Measurements from ENCODE around the gene CERS4. TPM values are rescaled to one million over a fixed set of nuclear protein-coding genes. Genes with fewer than 3 reads are reported as not detected.

CERS4 gene
- total and polyA plus RNA-seq, 11 donors = 11.1 to 37.7 (median 20.6) TPM

- DNase-seq (peak in 2 of 5 donors; percentile 29 to 71), ATAC-seq (peak in 1 of 4 donors; percentile 3)
- H3K4me3 ChIP-seq = peak overlapping the region; percentile 55 to 99 (median 82)
- intact Hi-C loops (cut with DNase I) = loop anchor here in 2 of 10 donors (2.0 to 5.0 kb wide), 3 partner anchors 34 to 50 kb away; no protein-coding TSS in a partner anchor
- peaks cover 0 to 27% (median 9%) of the 10 kb centered on the region in 12 donors for H3K4me1 ChIP-seq
- TF ChIP-seq CTCF (IDR thresholded peaks at IDR 0.05) (no peak), POLR2A (IDR thresholded peaks at IDR 0.05) (no peak)
- H3K9me3 ChIP-seq = no peaks in the 10 kb centered on the region
- H3K36me3 ChIP-seq = peaks cover 0 to 4% (median 0%) of the 10 kb centered on the region in 9 donors
- H3K27me3 ChIP-seq = peaks cover 0 to 8% (median 0%) of the 10 kb centered on the region in 9 donors
- peak overlapping the region in 11 of 12 donors; percentile 22 to 90 (median 50) for H3K27ac ChIP-seq
- 38 to 69% (median 43%) methylated on average over 20 to 35 of the region's 35 CpGs for WGBS, 4 donors
Measured at GRCh38 chr19:8208119-8208921, 850 bp upstream of the CERS4 start.

GRCh38 chr19:8209462-8210378, 550 bp downstream of the CERS4 start:
- Histone ChIP-seq H3K27ac (peak overlapping the region in 11 of 12 donors; percentile 50 to 90 (median 78)), H3K4me1 (peaks cover 0 to 33% (median 9%) of the 10 kb centered on the region in 12 donors), H3K27me3 (peaks cover 0 to 8% (median 0%) of the 10 kb centered on the region in 9 donors), H3K4me3 (peak overlapping the region; percentile 55 to 99 (median 82)), H3K9me3 (no peaks in the 10 kb centered on the region), H3K36me3 (peaks cover 0 to 8% (median 0%) of the 10 kb centered on the region in 9 donors)
- peak in 3 of 4 donors; percentile 21 to 66 (median 59) for ATAC-seq
- TF ChIP-seq POLR2A (IDR thresholded peaks at IDR 0.05) = peak in 1 of 2 donors; percentile 48
- TF ChIP-seq CTCF (IDR thresholded peaks at IDR 0.05) = no peak
- intact Hi-C loops (cut with DNase I) = loop anchor here in 5 of 10 donors (1.0 to 5.0 kb wide), 6 partner anchors 33 to 52 kb away; no protein-coding TSS in a partner anchor
- peak in 4 of 5 donors; percentile 42 to 82 (median 50) for DNase-seq
- WGBS, 4 donors = 3 to 14% (median 6%) methylated on average over 27 to 78 of the region's 78 CpGs

GRCh38 chr19:8210421-8211101, 1.4 kb downstream of the CERS4 start:
- peak overlapping the region in 11 of 12 donors; percentile 75 to 99 (median 84) for H3K4me3 ChIP-seq
- H3K4me1 ChIP-seq = peaks cover 0 to 33% (median 9%) of the 10 kb centered on the region in 12 donors
- peaks cover 0 to 8% (median 0%) of the 10 kb centered on the region in 9 donors for H3K36me3 ChIP-seq
- TF ChIP-seq POLR2A (IDR thresholded peaks at IDR 0.05) (no peak), CTCF (IDR thresholded peaks at IDR 0.05) (no peak)
- peaks cover 0 to 8% (median 0%) of the 10 kb centered on the region in 9 donors for H3K27me3 ChIP-seq
- no peaks in the 10 kb centered on the region for H3K9me3 ChIP-seq
- WGBS, 4 donors = 77 to 88% (median 81%) methylated on average over 13 of the region's 13 CpGs
- ATAC-seq (no peak), DNase-seq (no peak)
- H3K27ac ChIP-seq = peak overlapping the region in 4 of 12 donors; percentile 77 to 90 (median 85)
- intact Hi-C loops (cut with DNase I) = loop anchor here in 2 of 10 donors (5.0 kb wide), 2 partner anchors 37 to 53 kb away; no protein-coding TSS in a partner anchor
